ENCODE data around the gene RDM1. TPM values are rescaled to one million over a fixed set of nuclear protein-coding genes. Genes with fewer than 3 reads are reported as not detected.

Gene RDM1
- total and polyA plus RNA-seq, 8 donors: 0.31 TPM; not detected in 7

DNA sequence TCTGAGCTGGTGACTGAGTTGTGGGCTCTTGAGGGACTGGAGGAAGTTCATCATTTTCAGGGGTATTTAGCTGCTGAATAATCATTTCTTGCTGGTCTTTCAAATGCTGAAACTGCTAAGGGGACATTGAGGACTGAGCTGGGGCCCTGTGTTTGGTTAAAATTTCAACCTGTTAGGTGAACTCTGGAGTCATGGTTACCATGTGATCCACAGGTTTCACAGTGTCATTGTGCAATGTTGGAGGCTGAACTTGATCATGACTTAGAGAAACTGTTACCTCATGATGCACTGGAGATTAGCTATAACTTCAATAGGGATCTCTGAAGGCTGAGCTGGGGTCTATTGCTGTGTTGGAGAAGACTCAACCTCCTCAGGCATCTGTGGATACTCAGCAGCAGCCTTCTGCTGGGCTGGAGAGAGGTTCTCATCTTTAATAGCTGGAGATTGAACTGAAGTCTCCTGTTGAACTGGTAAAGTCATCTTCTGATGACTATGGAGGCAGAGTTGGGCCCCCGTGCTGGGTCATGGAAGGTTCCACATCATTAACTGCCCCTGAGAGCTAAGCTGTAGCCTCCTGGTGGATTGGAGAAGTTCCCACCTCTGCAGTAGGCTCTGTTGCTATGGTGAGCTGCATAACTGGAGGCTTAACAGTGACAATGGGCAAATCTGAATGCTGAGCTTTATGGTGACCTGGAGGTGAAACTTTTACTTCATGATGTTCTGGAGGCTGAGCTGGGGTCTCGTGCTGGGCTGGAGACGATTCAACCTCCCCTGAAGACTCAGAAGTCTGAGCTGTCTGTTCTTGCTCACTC, 15.2 kb downstream of the RDM1 start:
- TF ChIP-seq, protein P1, sequence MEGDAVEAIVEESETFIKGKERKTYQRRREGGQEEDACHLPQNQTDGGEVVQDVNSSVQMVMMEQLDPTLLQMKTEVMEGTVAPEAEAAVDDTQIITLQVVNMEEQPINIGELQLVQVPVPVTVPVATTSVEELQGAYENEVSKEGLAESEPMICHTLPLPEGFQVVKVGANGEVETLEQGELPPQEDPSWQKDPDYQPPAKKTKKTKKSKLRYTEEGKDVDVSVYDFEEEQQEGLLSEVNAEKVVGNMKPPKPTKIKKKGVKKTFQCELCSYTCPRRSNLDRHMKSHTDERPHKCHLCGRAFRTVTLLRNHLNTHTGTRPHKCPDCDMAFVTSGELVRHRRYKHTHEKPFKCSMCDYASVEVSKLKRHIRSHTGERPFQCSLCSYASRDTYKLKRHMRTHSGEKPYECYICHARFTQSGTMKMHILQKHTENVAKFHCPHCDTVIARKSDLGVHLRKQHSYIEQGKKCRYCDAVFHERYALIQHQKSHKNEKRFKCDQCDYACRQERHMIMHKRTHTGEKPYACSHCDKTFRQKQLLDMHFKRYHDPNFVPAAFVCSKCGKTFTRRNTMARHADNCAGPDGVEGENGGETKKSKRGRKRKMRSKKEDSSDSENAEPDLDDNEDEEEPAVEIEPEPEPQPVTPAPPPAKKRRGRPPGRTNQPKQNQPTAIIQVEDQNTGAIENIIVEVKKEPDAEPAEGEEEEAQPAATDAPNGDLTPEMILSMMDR (IDR thresholded peaks at IDR 0.05): no peak
- no peak for DNase-seq
- 53 to 73% methylated on average over 3 of the region's 3 CpGs for WGBS, 2 donors
- no peak overlapping the region for H3K4me3 ChIP-seq
- no peaks in the 10 kb centered on the region for H3K27me3 ChIP-seq
- no peaks in the 10 kb centered on the region for H3K4me1 ChIP-seq
- no peaks in the 10 kb centered on the region for H3K9me3 ChIP-seq
- intact Hi-C loops (cut with DNase I): no loop called here
- ATAC-seq: no peak
- H3K36me3 ChIP-seq: no peaks in the 10 kb centered on the region
- FAIRE-seq: no peak
- no peak overlapping the region for H3K27ac ChIP-seq

- intact Hi-C loops (cut with DNase I): no loop called here
- no peaks in the 10 kb centered on the region for H3K9me3 ChIP-seq
- WGBS, 2 donors: 44 to 60% methylated on average over 1 of the region's 1 CpG
- DNase-seq: no peak
- H3K27ac ChIP-seq: no peak overlapping the region
- no peak for ATAC-seq
- no peaks in the 10 kb centered on the region for H3K36me3 ChIP-seq
- no peak for FAIRE-seq
- H3K4me3 ChIP-seq: no peak overlapping the region
- H3K27me3 ChIP-seq: no peaks in the 10 kb centered on the region
- TF ChIP-seq, protein P1 (IDR thresholded peaks at IDR 0.05): no peak
- H3K4me1 ChIP-seq: no peaks in the 10 kb centered on the region
Measured at GRCh38 chr17:35914354-35914753, 16.2 kb downstream of the RDM1 start.

DNA sequence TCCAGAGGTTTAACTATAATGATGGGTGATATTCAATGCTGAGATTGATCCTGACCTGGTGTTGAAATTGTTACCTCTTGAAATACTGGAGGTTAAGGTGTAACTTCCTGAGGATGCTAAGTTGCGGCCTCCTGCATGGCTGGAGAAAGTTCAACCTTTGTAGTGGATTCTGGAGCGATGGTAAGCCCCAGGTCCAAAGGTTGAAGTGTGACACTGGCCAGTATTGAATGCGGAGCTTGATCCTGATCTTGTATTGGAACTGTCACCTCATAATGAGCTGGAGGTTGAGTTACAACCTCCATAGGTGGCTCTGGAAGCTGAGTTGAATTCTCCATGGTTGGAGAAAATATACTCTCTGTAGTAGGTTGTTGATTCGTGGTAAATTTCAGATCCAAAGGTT, 17.0 kb downstream of the RDM1 start:
- H3K27me3 ChIP-seq: no peaks in the 10 kb centered on the region
- H3K4me1 ChIP-seq: no peaks in the 10 kb centered on the region
- H3K4me3 ChIP-seq: no peak overlapping the region
- H3K27ac ChIP-seq: no peak overlapping the region
- no peak for DNase-seq
- intact Hi-C loops (cut with DNase I): no loop called here
- H3K36me3 ChIP-seq: no peaks in the 10 kb centered on the region
- no peak for FAIRE-seq
- ATAC-seq: no peak
- H3K9me3 ChIP-seq: no peaks in the 10 kb centered on the region
- WGBS, 2 donors: 75 to 83% methylated on average over 4 of the region's 4 CpGs
- TF ChIP-seq, protein P1 (IDR thresholded peaks at IDR 0.05): no peak

GRCh38 chr17:35912942-35913341, 17.6 kb downstream of the RDM1 start:
- H3K27ac ChIP-seq: no peak overlapping the region
- TF ChIP-seq, protein P1 (IDR thresholded peaks at IDR 0.05): no peak
- H3K4me3 ChIP-seq: no peak overlapping the region
- WGBS, 2 donors: 72 to 76% methylated on average over 2 of the region's 2 CpGs
- no peaks in the 10 kb centered on the region for H3K27me3 ChIP-seq
- no peaks in the 10 kb centered on the region for H3K9me3 ChIP-seq
- no peak for ATAC-seq
- FAIRE-seq: no peak
- H3K4me1 ChIP-seq: no peaks in the 10 kb centered on the region
- no peaks in the 10 kb centered on the region for H3K36me3 ChIP-seq
- intact Hi-C loops (cut with DNase I): no loop called here
- no peak for DNase-seq

GRCh38 chr17:35912339-35912912, 18.1 kb downstream of the RDM1 start:
- FAIRE-seq: no peak
- 96 to 98% methylated on average over 3 of the region's 3 CpGs for WGBS, 2 donors
- TF ChIP-seq, protein P1 (IDR thresholded peaks at IDR 0.05): no peak

More at GRCh38 chr17:35912339-35912912, 18.1 kb downstream of the RDM1 start:
- no peak overlapping the region for H3K4me3 ChIP-seq
- no peaks in the 10 kb centered on the region for H3K9me3 ChIP-seq
- H3K27ac ChIP-seq: no peak overlapping the region
- H3K36me3 ChIP-seq: no peaks in the 10 kb centered on the region
- ATAC-seq (no peak), DNase-seq (no peak)
- H3K27me3 ChIP-seq: no peaks in the 10 kb centered on the region
- H3K4me1 ChIP-seq: no peaks in the 10 kb centered on the region
- intact Hi-C loops (cut with DNase I): no loop called here

Data from pancreas (tissue), 10 donors.